RWPE1 (cell line): ENCODE results near the gene SHISA7.
A peak's percentile ranks its signal among the peaks of the same experiment; 100 is the strongest.

Experiments used
- CTCF ChIA-PET: fragments of 350-600 bp; sonication (Branson Sonifier 250); formaldehyde crosslinking; extraction: SDS; loops from one replicate; lab custom pipeline; 2021; lab: Yijun Ruan, JAX
- POLR2A ChIA-PET: fragments of 400-600 bp; formaldehyde crosslinking; extraction: SDS; loops from one replicate; lab custom pipeline; 2020; ENCODE audit warnings: antibody characterized with exemption; ENCODE audit not compliant: low non-redundant PET; lab: Yijun Ruan, JAX
- DNase-seq: peaks from one replicate; pipeline ENCODE4 v3.0.0; 2012; ENCODE audit warnings: low spot score
- H3K27ac ChIP-seq: fragments of 450-650 bp; 2 replicates; pipeline ENCODE4 v1.5.1; 2017
- CTCF ChIP-seq: fragments of 450-650 bp; conservative IDR thresholded peaks from 2 replicates; pipeline ENCODE4 v1.5.1; 2017; ENCODE audit warnings: low read depth, mild to moderate bottlenecking

SHISA7 gene

GRCh38 chr19:55391191-55391670, 51.9 kb downstream of the SHISA7 start:
- no peak for TF ChIP-seq CTCF
- CTCF ChIA-PET: no interaction called here
- POLR2A ChIA-PET: interaction anchor here (0.5 kb wide), 1 partner anchor 180 kb away, joined by 3 read pairs; no protein-coding TSS in a partner anchor
- no peak for DNase-seq
- peak overlapping the region; percentile 98 for H3K27ac ChIP-seq

DNA sequence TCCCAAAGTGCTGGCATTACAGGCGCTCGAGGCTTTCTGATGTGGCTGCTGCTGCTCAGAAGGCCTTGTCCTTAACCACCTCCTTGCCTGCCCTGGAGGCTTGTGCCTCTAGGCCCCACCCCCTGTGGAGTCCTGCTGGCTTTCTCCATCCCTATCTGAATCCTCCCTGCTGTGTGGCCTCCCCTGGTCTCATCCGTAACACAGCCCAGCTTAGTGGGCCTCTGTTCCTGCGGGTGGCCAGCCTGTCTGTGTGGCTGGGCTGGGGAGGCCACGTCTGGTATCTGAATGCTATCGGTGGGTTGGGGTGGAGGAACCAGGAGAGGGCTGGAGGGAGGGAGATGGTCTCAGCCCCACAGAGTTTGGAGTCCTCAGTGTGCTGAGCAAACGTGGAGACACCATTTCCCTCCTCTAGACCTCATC, 52.6 kb downstream of the SHISA7 start:
- no peak for TF ChIP-seq CTCF
- ChIA-PET CTCF (no interaction called here), POLR2A (interaction anchor here (0.5 kb wide), 1 partner anchor 179 kb away, joined by 3 read pairs; no protein-coding TSS in a partner anchor)
- no peak for DNase-seq
- peak overlapping the region; percentile 98 for H3K27ac ChIP-seq

DNA sequence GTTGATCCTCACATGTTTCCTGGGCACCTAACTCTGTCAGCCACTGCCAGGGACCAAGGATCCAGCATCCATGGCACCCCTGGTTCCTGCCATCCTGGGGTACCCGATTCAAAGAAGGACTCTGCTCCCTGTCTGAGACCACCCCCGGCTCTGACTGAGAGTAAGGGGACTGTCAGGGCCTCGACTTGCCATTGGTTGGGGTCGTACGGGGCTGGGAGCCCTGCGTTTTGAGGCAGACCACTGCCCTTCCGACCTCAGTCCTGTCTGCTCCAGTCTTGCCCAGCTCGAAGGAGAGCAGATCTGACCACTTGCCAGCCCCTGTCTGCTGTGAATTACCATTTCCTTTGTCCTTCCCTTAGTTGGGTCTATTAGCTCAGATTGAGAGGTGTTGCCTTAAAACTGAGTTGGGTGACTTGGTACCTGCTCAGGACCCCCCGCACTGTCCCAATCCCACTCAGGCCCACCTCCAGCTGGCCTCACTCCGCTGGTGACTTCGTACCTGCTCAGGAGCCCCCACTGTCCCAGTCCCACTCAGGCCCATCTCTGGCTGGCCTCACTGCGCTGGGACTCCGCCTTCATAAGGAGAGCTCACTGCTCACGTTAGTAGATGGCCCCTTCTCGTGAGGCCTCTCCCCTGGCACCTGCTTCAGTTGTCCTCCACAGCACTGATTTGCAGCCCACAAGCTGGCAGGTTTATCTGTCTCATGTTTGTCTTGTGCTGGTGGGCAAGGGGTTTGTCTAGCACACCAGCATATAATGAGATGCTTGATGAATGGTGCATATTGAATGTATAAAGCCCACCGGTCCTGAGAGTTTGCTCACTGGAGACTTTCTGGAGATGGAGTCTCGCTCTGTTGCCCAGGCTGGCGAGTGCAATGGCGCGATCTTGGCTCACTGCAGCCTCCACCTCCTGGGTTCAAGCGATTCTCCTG, 53.4 kb downstream of the SHISA7 start:
- ChIA-PET POLR2A (no interaction called here), CTCF (no interaction called here)
- peak overlapping the region; percentile 98 for H3K27ac ChIP-seq
- TF ChIP-seq CTCF: no peak
- DNase-seq: no peak

GRCh38 chr19:55387736-55388497, 55.2 kb downstream of the SHISA7 start:
- TF ChIP-seq CTCF: no peak
- CTCF ChIA-PET: interaction anchor here (0.6 to 1.2 kb wide), 2 partner anchors 94 to 116 kb away, joined by 3 to 5 read pairs; no protein-coding TSS in a partner anchor
- DNase-seq: no peak
- POLR2A ChIA-PET: interaction anchor here (0.8 to 2.1 kb wide), 3 partner anchors 19 to 91 kb away, joined by 3 to 6 read pairs (median 3); partner anchors contain the start of gene UBE2S
- peak overlapping the region; percentile 98 for H3K27ac ChIP-seq

DNA sequence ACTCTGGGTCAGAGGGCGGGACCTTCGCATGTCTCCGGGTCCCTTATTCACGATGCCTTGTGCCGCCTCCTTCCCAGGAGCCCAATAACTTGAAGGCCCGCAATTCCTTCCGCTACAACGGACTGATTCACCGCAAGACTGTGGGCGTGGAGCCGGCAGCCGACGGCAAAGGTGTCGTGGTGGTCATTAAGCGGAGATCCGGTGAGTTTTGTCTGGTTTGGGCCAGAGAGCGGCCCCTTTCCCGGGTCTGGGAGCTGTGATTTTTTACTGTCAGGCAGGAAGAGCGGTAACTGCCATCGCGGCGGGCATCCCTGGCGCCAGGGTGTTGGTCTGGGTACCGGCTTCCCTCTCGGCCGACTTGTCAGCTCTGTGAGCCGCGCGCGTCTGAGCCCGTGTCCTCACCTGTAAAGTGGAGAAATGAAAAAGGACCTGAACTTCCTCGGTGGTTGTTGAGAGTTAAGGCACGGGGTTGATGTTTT, 56.6 kb downstream of the SHISA7 start:
- ChIA-PET POLR2A (interaction anchor here (1.2 kb wide), 1 partner anchor 14 kb away, joined by 3 read pairs; no protein-coding TSS in a partner anchor), CTCF (interaction anchor here (0.6 to 0.8 kb wide), 2 partner anchors 39 to 94 kb away, joined by 3 to 4 read pairs; no protein-coding TSS in a partner anchor)
- TF ChIP-seq CTCF: no peak
- DNase-seq: no peak
- H3K27ac ChIP-seq: peak overlapping the region; percentile 98
